Measurements from ENCODE around the gene USB1.
"Not testable (repeated sequence)": the region's sequence is repeated elsewhere in the genome, so short reads cannot be mapped to it uniquely, and the experiment has no call there.

USB1 gene

DNA sequence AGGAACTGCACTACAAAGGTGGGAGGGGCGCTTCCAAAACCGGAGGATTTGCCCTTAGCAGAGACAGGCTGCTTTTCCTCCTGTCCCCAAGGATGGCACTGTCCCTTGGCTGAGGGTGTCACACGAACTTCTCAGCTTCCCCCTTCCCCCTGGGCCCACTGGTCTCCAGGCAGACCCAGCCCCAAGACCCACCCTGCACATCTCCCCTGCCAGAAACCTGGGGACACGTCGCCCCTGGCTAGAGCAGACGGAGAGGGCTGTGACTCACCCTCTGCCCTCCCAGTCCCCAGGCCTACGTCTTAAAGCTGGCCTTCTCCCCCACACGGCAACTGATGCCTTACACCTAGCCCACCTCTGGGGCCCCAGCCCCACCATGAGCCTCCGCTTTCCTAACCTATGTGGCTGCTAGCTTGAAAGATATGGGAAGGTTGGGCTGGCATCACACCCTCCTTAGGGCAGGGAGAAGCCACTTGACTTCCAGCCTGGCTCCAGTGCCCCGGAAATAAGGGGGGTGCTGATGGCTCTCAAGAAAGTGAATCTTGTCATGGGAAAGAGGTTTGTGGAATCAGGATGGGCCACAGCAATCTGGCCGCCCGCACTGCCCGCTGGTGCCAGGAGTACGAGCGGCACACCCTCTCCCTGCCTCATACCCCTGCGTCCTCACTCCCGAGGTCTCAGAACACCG, 5.3 kb upstream of the USB1 start:
- no peak for DNase-seq

DNA sequence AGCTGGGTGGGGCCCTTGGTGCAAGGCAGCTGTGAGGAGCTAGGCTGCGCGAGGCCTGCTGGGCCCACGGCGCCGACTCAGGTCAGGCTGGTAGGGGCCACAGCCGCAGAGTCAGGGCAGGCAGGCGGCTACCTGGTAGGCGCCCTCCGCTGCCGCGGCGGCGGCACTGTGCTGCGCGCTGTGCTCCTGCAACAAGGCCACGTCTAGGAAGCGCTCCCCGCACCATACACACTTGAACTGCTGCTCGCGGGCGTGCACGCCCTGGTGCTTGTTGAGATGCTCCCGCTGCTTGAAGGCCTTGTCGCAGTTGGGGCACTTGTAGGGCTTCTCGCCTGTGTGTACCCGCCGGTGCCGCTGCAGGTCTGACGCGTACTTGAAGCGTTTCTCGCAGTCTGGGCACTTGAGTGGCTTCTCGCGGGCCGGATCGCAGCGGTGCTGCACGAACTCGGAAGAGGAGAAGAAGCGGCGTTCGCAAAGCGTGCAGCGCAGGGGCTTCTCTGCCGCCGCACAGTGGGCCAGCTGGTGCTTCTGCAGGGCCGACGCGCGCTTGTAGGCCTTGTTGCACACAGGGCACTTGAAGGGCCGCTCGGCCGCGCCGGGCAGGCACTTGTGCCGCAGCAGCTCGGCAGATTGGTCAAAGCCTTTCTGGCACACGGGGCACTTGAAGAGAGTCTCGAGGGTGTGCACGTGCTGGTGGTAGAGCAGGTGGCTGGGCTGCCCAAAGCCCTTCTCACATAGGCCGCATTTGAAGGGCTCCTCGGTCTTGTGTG, 4.6 kb upstream of the USB1 start:
- DNase-seq, result no peak

- no peak for DNase-seq
Measured at GRCh38 chr16:57997176-57997527, 4.1 kb upstream of the USB1 start.

DNA sequence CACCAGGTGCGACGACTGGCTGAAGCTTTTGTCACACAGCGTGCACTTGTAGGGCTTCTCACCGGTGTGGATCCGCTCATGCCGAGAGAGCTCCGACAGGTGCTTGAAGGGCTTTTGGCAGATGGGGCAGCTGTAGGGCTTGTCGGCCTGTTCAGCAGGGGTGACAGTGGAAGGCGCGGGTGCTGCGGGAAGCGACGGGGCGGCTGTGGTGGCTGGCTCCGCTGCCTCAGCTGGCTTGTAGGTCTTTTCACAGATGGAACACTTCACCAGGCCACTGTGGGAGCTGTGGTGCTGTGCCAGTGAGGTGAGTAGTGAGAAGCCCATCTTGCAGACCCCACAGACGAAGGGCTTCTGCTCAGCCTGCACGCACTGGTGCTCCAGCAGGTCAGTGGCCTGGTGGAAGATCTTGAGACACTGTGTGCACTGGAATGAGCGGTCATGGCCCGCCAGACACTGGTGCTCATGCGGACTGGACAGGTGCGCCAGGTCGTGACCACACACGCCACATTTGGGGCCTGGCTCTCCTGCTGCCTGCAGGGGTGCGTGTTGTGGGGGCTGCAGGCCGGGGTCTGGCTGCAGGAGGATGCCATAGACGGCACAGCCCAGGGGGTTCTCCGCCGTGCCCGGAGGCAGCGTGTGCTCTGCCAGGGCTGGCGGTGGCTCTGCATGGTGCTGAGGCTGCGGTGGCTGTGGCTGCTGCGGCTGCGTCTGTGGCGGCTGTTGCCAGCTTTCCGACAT, 3.5 kb upstream of the USB1 start:
- DNase-seq, result no peak

GRCh38 chr16:57998486-57998885, 2.7 kb upstream of the USB1 start:
- no peak for DNase-seq

DNA sequence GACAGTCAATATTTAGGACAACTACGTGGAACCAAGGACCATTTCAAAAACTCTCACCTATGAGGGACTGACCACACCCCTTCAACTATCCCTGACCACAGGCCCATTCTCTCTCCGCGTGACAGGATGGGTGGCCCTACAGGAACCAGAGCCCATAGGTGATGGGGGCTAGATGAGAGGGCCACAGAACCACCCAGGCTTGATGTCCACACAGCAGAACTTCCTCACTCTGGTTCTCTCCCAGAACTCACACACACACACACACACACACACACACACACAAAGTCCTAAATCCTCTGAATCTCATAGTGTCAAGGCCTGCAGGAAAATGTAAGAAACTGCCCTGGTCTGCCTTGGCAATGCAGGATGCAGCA, 2.2 kb upstream of the USB1 start:
- DNase-seq, result no peak

- no peak for DNase-seq
Measured at GRCh38 chr16:57999366-57999970, 1.7 kb upstream of the USB1 start.

DNA sequence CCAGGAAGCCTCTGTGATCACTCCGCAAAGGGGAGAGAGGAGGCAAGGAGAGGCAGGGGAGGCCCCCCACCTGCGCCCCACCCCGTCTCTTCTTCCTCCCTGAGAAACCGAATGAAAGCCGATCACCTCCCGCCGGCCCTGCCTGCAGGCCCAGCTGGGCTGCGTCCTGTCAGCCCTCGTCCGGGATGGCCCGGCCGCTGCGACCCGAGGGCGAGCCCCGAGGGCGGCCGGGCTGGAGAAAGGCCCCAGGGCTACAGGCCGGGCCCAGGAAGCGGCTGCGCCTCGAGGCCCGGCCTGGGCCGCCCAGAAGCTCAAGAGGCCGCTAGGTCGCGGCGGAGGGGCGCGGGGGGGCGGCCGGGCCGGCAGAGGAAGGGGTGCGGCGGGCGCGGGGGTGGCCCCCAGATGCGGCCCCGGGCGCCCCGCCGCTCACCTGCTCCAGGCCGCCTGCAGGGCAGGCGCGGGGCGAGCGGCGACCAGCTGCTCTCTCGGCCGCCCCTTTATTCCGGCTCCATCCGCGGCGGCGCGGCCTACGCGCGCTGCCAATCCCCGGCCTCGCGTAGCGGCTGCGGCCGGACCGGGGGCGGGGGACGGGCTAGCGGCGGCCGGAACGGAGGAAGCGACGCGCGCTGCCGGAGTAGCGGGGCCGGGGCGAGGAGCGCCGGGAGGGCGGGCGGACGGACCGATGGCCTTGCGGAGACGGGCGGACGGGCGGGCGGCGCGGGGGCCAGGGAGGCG, 1.1 kb upstream of the USB1 start, which contains the start of gene ZNF319:
Gene ZNF319, minus strand, starts transcription at position 702 of the 735 bp plus-strand sequence. CDS start 2,407 bp downstream, outside the sequence.
- DNase-seq, result no peak

- DNase-seq, result no peak
Measured at GRCh38 chr16:58001781-58002415, 691 bp downstream of the USB1 start.

DNA sequence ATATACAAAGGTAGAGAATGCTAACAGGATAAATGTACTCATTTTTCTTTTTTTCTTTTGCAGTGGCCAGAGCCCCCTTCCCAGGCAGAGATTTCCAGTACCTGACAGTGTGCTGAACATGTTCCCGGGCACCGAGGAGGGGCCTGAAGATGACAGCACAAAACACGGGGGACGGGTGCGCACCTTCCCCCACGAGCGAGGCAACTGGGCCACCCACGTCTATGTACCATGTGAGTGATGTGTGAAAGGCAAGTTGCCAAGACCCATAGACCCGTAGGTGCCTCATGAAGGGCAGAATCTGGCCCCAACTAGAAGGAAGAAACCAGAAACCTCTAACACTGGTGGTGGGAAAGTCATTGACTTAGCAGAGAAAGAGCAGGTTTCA, 1.2 kb downstream of the USB1 start:
- no peak for DNase-seq

GRCh38 chr16:58002936-58003335, 1.7 kb downstream of the USB1 start:
- no peak for DNase-seq

- DNase-seq, result not testable (repeated sequence)
Measured at GRCh38 chr16:58004736-58005135, 3.5 kb downstream of the USB1 start.

- DNase-seq, result no peak
Measured at GRCh38 chr16:58009856-58010416, 8.7 kb downstream of the USB1 start.

DNA sequence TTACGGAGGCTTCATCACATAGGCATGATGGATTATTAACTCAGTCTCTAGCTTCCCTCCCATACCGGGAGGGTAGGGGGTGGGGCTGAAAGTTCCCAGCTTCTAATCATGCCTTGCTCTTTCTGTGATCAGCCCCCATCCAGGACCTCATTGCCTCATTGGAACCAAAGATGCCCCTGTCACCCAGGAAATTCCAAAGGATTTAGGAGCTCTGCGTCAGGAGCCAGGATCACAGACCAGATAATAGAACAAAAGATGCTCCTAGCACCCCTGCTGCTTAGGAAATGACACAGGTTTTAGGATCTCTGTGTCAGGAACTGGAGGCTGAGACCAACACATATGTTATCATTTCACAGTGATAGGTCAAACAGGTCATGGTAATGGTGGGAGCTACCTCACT, 9.7 kb downstream of the USB1 start:
- DNase-seq, result no peak

- no peak for DNase-seq
Measured at GRCh38 chr16:58011652-58012051, 10.4 kb downstream of the USB1 start.

DNA sequence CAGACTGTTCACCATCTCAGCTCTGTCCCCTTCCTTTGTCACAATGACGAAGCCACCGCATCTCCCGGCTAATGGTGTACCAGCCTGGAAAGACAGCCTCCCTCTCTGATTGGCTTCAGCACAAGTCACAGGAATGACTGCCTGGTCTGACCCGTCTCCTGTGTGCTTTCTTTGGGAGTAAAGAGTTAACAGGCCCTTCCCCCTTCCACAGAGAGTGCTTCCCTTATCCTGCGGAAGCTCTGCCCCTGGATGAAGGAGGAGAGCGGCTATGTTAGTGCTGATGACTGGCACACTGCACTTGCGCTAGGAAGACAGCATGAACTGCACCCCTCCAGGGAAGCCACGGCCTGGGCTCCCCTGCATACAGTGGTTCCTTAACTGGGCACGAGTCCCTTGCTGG, 11.3 kb downstream of the USB1 start:
- DNase-seq, result no peak

GRCh38 chr16:58013201-58013956, 12.2 kb downstream of the USB1 start:
- DNase-seq, result no peak

DNA sequence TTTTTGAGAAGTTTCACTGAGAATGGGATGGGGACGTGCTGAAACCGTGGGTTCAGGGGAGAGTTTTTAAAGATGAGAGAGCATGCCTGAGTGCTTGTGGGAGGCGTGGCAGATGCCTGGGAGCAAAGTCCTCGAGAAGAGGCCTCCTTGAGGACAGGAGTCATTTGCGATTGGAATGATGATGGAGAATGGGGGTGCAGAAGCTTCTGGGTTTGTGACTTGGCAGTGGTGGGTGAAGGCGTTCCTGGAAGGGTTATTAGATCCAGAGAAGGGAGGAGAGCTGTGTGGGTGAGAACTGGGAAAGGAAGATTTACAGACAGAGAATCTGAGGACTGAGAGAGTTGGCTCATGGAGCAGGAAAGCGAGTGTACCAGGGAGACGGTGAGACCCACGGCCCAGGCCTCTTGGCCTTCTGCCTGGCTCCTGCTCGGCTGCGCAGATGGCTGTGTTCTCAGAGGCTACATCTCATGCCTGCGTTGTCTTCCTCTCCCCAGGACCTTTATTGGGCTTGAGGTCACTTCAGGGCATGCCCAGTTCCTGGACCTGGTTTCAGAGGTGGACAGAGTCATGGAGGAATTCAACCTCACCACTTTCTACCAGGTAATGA, 15.7 kb downstream of the USB1 start:
- DNase-seq, result no peak

GRCh38 chr16:58018803-58019202, 17.6 kb downstream of the USB1 start:
- no peak for DNase-seq

DNA sequence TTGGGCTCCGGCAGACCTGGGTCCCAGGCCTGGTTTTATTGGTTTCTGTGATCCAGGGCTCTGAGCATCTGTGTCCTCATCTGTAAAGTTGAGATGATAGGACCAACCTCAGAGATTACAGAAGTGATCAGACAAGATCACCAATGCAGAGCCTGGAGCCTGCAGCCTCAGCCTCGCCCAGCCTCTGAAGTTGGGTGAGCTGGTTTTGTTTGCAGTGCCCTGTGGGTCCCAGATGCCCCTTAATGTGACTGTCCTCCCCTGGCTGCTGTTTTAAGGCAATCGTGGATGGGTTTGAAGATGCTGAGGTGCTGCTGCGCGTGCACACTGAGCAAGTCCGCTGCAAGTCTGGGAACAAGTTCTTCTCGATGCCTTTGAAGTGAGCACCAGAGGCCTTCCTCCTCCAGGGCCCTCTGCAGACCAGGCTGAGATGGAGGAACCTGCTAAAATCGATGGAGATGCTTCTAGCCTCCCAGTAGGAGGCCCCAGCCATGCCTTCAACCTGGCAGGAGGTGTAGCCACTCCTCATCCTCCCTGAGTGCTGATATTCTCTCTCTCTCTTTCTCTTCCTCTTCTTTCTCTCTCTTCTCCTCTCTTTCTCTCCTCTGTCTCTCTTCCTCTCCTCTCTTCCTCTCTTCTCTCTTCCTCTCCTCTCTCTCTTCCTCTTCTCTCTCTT, 18.8 kb downstream of the USB1 start:
- no peak for DNase-seq
